GM23338 (cell line): ENCODE results near the gene ZBTB24. TPM values are rescaled to one million over a fixed set of nuclear protein-coding genes. Genes with fewer than 3 reads are reported as not detected.

ENCODE experiments used
- CREB1 ChIP-seq: fragments of 250-450 bp; sonication (Bioruptor Pico); IDR thresholded peaks from 2 replicates; pipeline ENCODE4 v1.5.0; 2020; ENCODE audit warnings: low read depth, mild to moderate bottlenecking, moderate library complexity
- EZH2 ChIP-seq: fragments of 200-600 bp; sonication (generic); IDR thresholded peaks from one replicate; pipeline ENCODE4 v1.8.0; 2017; ENCODE audit warnings: antibody characterized with exemption, mild to moderate bottlenecking, low read depth; ENCODE audit not compliant: unreplicated experiment
- EZH2phosphoT487 ChIP-seq: fragments of 200-600 bp; sonication (generic); IDR thresholded peaks from one replicate; pipeline ENCODE4 v1.8.1; 2018; ENCODE audit warnings: antibody characterized with exemption; ENCODE audit not compliant: unreplicated experiment
- JUNB ChIP-seq: IDR thresholded peaks from one replicate; pipeline ENCODE4 v1.6.1; 2016; ENCODE audit warnings: antibody characterized with exemption; ENCODE audit not compliant: unreplicated experiment
- NANOG ChIP-seq: IDR thresholded peaks from 2 replicates; pipeline ENCODE4 v1.6.1; 2016; ENCODE audit warnings: antibody characterized with exemption, borderline replicate concordance
- POLR2AphosphoS5 ChIP-seq: IDR thresholded peaks from 2 replicates; pipeline ENCODE4 v1.6.1; 2016; ENCODE audit warnings: antibody characterized with exemption, low read depth
- ZNF114 ChIP-seq: fragments of 250-450 bp; sonication (Bioruptor Pico); IDR thresholded peaks from 2 replicates; pipeline ENCODE4 v1.5.0; 2020; ENCODE audit warnings: mild to moderate bottlenecking, moderate library complexity
- ZNF331 ChIP-seq: fragments of 250-450 bp; sonication (Bioruptor Pico); IDR thresholded peaks from 2 replicates; pipeline ENCODE4 v1.5.0; 2020; ENCODE audit warnings: low read depth, mild to moderate bottlenecking, moderate library complexity
- polyA plus RNA-seq: library from polyadenylated mRNA; unstranded; fragments of >200 nt; fragmentation: Nextera tagmentation; extraction: Ambion mirVana; gene quantifications from 2 replicates; pipeline ENCODE4 v1.2.1, GENCODE V29; 2016
- total RNA-seq: library from RNA; depleted of rRNA; stranded (reverse); fragments of >200 nt; shearing (Covaris generic); gene quantifications from 2 replicates; pipeline ENCODE4 v1.2.3, GENCODE V29; 2014
- TF ChIP-seq, protein P1 (sequence below): IDR thresholded peaks from 2 replicates; pipeline ENCODE4 v1.6.1; 2016; ENCODE audit warnings: antibody characterized with exemption
- TF ChIP-seq, protein P2 (sequence below), 2 experiments: fragments of 200-600 bp in 1 of 2; sonication (generic) in 1 of 2; conservative IDR thresholded peaks; 2 replicates each; pipeline versions ENCODE4 v1.5.1 to v1.6.1; 2016 to 2017; ENCODE audit warnings: antibody characterized with exemption in 2 of 2, low read depth in 2 of 2, mild to moderate bottlenecking in 2 of 2, moderate library complexity in 1 of 2
- TF ChIP-seq, protein P3 (sequence below): IDR thresholded peaks from one replicate; pipeline ENCODE4 v1.6.1; 2018; ENCODE audit warnings: antibody characterized with exemption; ENCODE audit not compliant: unreplicated experiment

Gene ZBTB24
- total and polyA plus RNA-seq, 2 experiments from 2014 or later = 7.9 to 22.0 TPM

DNA sequence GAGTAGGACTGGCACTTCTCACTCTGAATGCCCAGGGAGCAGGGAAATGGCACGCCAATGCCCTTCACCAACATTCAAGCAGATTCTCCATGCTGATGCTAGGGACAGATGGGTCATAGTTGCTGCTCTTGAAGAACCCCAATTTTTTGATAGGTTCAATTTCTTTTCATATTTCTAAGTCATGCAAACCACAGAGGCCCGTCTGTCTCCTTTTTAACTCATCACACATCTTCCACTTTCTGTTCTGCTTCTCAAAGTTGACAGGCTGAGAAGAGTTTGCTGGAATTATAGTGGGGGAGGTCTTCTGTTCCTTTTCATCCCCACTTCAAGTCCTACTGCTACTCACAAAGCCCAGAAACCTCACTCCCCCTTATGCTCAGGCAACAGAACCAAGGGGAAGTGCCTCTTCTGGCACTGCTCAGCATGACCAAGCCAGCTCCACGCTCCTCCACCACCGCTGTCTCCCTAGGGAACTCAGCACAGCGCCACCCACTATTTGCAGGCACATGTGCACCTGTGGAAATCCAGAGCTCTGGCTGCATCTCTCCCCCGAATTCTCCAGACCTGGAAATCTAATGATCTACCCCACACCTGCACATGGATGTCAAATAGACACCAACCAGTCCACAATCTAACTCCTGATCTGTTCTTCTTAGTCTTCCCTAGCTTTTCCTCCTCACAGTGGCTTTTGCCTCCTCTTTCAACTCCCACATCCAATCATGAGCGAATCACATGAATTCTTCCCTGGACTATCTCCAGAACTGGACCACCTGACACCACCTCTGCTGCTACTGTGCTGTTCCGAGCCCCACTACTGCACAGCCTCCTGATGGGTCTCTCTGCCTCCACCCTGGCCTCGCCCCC, 10.7 kb downstream of the ZBTB24 start (continued):
- TF ChIP-seq EZH2 = no peak
- TF ChIP-seq, protein P1, sequence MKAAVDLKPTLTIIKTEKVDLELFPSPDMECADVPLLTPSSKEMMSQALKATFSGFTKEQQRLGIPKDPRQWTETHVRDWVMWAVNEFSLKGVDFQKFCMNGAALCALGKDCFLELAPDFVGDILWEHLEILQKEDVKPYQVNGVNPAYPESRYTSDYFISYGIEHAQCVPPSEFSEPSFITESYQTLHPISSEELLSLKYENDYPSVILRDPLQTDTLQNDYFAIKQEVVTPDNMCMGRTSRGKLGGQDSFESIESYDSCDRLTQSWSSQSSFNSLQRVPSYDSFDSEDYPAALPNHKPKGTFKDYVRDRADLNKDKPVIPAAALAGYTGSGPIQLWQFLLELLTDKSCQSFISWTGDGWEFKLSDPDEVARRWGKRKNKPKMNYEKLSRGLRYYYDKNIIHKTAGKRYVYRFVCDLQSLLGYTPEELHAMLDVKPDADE = no peak
- TF ChIP-seq ZNF331 (CRISPR knock-in tag) = no peak
- TF ChIP-seq JUNB = no peak
- TF ChIP-seq ZNF114 (CRISPR knock-in tag) = no peak
- no peak for TF ChIP-seq NANOG
- TF ChIP-seq, protein P2, sequence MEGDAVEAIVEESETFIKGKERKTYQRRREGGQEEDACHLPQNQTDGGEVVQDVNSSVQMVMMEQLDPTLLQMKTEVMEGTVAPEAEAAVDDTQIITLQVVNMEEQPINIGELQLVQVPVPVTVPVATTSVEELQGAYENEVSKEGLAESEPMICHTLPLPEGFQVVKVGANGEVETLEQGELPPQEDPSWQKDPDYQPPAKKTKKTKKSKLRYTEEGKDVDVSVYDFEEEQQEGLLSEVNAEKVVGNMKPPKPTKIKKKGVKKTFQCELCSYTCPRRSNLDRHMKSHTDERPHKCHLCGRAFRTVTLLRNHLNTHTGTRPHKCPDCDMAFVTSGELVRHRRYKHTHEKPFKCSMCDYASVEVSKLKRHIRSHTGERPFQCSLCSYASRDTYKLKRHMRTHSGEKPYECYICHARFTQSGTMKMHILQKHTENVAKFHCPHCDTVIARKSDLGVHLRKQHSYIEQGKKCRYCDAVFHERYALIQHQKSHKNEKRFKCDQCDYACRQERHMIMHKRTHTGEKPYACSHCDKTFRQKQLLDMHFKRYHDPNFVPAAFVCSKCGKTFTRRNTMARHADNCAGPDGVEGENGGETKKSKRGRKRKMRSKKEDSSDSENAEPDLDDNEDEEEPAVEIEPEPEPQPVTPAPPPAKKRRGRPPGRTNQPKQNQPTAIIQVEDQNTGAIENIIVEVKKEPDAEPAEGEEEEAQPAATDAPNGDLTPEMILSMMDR (conservative IDR thresholded peaks at IDR 0.05; ENCODE audit: low read depth in 2 of 2) = no peak
- no peak for TF ChIP-seq POLR2AphosphoS5
- TF ChIP-seq EZH2phosphoT487 = no peak
- TF ChIP-seq, protein P3, sequence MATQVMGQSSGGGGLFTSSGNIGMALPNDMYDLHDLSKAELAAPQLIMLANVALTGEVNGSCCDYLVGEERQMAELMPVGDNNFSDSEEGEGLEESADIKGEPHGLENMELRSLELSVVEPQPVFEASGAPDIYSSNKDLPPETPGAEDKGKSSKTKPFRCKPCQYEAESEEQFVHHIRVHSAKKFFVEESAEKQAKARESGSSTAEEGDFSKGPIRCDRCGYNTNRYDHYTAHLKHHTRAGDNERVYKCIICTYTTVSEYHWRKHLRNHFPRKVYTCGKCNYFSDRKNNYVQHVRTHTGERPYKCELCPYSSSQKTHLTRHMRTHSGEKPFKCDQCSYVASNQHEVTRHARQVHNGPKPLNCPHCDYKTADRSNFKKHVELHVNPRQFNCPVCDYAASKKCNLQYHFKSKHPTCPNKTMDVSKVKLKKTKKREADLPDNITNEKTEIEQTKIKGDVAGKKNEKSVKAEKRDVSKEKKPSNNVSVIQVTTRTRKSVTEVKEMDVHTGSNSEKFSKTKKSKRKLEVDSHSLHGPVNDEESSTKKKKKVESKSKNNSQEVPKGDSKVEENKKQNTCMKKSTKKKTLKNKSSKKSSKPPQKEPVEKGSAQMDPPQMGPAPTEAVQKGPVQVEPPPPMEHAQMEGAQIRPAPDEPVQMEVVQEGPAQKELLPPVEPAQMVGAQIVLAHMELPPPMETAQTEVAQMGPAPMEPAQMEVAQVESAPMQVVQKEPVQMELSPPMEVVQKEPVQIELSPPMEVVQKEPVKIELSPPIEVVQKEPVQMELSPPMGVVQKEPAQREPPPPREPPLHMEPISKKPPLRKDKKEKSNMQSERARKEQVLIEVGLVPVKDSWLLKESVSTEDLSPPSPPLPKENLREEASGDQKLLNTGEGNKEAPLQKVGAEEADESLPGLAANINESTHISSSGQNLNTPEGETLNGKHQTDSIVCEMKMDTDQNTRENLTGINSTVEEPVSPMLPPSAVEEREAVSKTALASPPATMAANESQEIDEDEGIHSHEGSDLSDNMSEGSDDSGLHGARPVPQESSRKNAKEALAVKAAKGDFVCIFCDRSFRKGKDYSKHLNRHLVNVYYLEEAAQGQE = no peak
- TF ChIP-seq CREB1 (CRISPR knock-in tag) = no peak
